HUES64 (cell line): ENCODE data around the gene ABHD11.

Experiments used
- H3K27ac ChIP-seq: 2 replicates; pipeline ENCODE4 v1.7.0; 2013; ENCODE audit warnings: low read depth, low read length, inconsistent platforms
- H3K27me3 ChIP-seq: 2 replicates; pipeline ENCODE4 v1.6.1; 2013; ENCODE audit warnings: mild to moderate bottlenecking, low read length; ENCODE audit not compliant: insufficient read depth
- H3K36me3 ChIP-seq: 2 replicates; pipeline ENCODE4 v1.6.1; 2013; ENCODE audit warnings: mild to moderate bottlenecking, low read length; ENCODE audit not compliant: insufficient read depth
- H3K4me1 ChIP-seq: 2 replicates; pipeline ENCODE4 v1.6.1; 2013; ENCODE audit warnings: mild to moderate bottlenecking, low read length, moderate library complexity; ENCODE audit not compliant: insufficient read depth
- H3K4me3 ChIP-seq: 2 replicates; pipeline ENCODE4 v1.5.1; 2013; ENCODE audit warnings: mild to moderate bottlenecking, low read length, moderate library complexity
- H3K9ac ChIP-seq: 2 replicates; pipeline ENCODE4 v1.6.1; 2013; ENCODE audit warnings: mild to moderate bottlenecking, low read depth, low read length
- H3K9me3 ChIP-seq: 2 replicates; pipeline ENCODE4 v1.6.1; 2013; ENCODE audit warnings: low read depth, low read length; ENCODE audit not compliant: insufficient read depth
- WGBS: fragments of 150-250, 120-280 bp; methylation state at CpG from one replicate; pipeline ENCODE4 v1.1.7; 2013; ENCODE audit warnings: missing lambda C conversion rate; 5-methylcytosine and 5-hydroxymethylcytosine counted together

Gene ABHD11

DNA sequence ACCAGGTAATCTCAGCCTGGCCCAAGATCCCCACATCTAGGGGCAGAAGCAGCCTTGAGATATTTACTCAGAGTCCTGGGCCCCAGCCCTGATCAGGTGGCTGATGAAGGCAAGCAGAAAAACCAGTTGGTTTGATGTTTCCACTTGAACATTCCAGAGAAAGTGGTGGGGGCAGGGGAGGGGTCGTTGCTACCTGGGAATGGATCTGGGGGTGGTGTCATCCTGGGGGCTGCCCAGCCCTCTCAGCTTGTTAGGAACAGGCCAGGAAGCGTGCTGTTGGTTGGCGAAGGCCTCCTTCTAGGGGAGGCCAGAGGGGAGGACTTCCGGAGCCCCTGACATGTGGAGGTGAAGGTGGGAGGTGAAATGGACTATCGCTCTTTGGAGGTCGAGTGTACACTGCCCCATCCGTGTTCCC lies 3.7 kb upstream of the ABHD11 start:
- peak overlapping the region; percentile 81 for H3K9ac ChIP-seq
- peaks cover 34% of the 10 kb centered on the region for H3K4me1 ChIP-seq
- no peaks in the 10 kb centered on the region for H3K9me3 ChIP-seq
- H3K36me3 ChIP-seq, result peaks cover under 1% of the 10 kb centered on the region
- WGBS, result 39% methylated on average over 7 of the region's 7 CpGs
- H3K27ac ChIP-seq, result peak overlapping the region; percentile 79
- H3K4me3 ChIP-seq, result peak overlapping the region; percentile 39
- peaks cover 4% of the 10 kb centered on the region; the same call in 1 of the 2 replicates for H3K27me3 ChIP-seq

DNA sequence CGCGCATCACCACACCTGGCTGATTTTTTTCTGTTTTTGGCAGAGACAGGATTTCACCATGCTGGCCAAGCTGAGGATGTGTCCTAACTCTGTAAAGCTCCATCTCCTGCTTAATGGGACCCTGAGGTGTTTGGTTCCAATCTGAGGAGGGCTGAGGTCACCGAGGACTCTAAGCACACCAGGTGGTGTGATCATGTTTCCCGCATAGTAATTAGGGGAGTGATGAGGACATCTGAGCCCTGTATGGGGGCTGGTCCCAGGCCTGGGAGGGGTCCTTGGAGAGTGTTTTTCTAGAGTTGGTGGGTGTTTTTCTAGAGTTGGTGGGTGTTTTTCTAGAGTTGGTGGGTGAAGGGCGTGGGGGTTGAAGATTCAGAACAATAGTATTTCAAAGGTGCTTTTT lies 3.0 kb upstream of the ABHD11 start:
- H3K36me3 ChIP-seq, result peaks cover 8% of the 10 kb centered on the region
- peak overlapping the region; percentile 79; the same call in 1 of the 2 replicates for H3K27ac ChIP-seq
- H3K9me3 ChIP-seq, result no peaks in the 10 kb centered on the region
- peaks cover 34% of the 10 kb centered on the region for H3K4me1 ChIP-seq
- H3K9ac ChIP-seq, result no peak overlapping the region; the same call in 1 of the 2 replicates
- H3K4me3 ChIP-seq, result no peak overlapping the region; the same call in 1 of the 2 replicates
- 49% methylated on average over 5 of the region's 5 CpGs for WGBS
- H3K27me3 ChIP-seq, result peaks cover 4% of the 10 kb centered on the region; the same call in 1 of the 2 replicates

DNA sequence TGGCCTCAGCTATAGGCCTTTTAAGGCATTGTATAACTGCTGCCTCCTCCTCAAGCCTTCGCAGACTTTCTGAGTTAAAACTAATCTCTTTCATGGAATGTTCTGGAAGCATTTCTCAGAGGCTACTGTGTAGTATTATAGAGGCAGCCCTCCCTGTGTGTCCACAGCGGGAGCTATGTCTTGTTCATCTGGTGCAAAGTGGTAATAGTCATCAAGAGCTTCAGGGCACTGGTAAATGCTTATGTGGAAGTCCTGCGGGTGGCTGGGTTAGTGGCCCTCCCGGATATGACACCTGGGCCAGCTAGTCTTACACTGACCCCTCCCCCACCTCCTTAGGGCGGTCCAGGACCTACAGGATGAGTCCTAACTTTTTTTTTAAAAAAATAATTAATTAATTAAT lies 2.2 kb upstream of the ABHD11 start:
- H3K9ac ChIP-seq, result no peak overlapping the region
- no peaks in the 10 kb centered on the region for H3K9me3 ChIP-seq
- no peak overlapping the region for H3K4me3 ChIP-seq
- 78% methylated on average over 4 of the region's 5 CpGs for WGBS
- H3K27me3 ChIP-seq, result peaks cover 4% of the 10 kb centered on the region; the same call in 1 of the 2 replicates
- peaks cover 34% of the 10 kb centered on the region for H3K4me1 ChIP-seq
- peak overlapping the region; percentile 28; the same call in 1 of the 2 replicates for H3K27ac ChIP-seq
- H3K36me3 ChIP-seq, result peaks cover 14% of the 10 kb centered on the region

DNA sequence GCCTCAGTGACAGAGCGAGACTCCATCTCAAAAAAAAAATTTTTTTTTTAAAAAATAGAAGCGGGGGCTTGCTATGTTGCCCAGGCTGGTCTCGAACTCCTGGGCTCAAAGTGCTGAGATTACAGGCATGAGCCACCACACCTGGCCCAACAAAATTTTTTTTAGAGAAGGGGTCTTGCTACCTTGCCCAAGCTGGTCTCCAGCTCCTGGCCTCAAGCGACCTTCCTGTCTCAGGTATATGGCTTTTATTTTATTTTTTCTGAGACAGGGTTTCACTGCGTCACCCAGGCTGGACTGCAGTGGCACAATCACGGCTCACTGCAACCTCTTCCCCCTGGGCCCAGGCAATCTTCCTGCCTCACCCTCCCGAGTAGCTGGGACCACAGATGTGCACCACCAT lies 1.6 kb upstream of the ABHD11 start:
- no peak overlapping the region for H3K9ac ChIP-seq

DNA sequence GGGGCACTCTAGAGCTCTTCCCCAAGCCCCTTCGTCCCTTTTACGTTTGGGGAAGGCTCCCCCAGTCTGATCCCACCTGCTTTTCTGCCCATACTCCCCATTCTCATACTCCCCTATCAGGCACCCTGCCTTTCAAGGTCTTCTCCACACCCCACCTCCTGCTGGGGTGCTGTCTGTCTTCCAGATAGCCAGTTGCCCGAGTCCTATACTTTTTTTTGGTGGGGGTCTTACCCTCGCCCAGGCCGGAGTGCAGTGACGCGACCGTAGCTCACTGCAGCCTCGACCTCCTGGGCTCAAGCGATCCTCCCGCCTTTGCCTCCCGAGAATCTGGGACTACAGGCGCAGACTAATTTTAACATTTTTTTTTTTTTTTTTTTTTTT lies 775 bp upstream of the ABHD11 start:
- Histone ChIP-seq H3K4me1 (peaks cover 34% of the 10 kb centered on the region), H3K27ac (peak overlapping the region; percentile 91)

More for the DNA sequence above, 1.6 kb upstream of the ABHD11 start:
- peaks cover 34% of the 10 kb centered on the region for H3K4me1 ChIP-seq
- H3K27ac ChIP-seq, result no peak overlapping the region; the same call in 1 of the 2 replicates
- H3K4me3 ChIP-seq, result no peak overlapping the region
- peaks cover 15% of the 10 kb centered on the region for H3K36me3 ChIP-seq
- peaks cover 4% of the 10 kb centered on the region; the same call in 1 of the 2 replicates for H3K27me3 ChIP-seq
- 96% methylated on average over 7 of the region's 7 CpGs for WGBS
- no peaks in the 10 kb centered on the region for H3K9me3 ChIP-seq

DNA sequence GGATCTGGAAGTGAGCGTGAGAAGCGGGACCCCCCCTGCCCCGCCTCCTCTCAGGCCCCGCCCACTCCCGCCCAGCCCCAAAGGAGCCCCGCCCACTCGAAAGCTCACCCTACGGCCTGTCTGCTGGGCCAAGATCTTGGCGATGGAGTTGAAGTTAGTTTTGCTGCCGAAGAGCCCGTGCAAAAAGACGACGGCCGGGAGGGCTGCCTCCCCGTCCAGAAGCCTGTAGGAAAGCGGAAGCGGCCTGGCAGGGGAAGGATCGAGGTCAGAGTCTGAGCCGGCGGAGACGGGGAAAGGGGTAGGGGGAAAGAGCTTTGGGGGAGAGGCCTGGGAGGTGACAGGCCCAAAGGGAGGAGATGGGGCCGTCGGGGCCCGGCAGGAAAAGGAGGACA lies 386 bp downstream of the ABHD11 start:
- H3K4me1 ChIP-seq, result peaks cover 24% of the 10 kb centered on the region
- H3K36me3 ChIP-seq, result peaks cover 15% of the 10 kb centered on the region
- peak overlapping the region; percentile 74 for H3K9ac ChIP-seq
- WGBS, result 2% methylated on average over 21 of the region's 24 CpGs
- H3K27me3 ChIP-seq, result peaks cover 4% of the 10 kb centered on the region; the same call in 1 of the 2 replicates
- H3K4me3 ChIP-seq, result peak overlapping the region; percentile 87
- H3K9me3 ChIP-seq, result no peaks in the 10 kb centered on the region
- H3K27ac ChIP-seq, result peak overlapping the region; percentile 85

More for the DNA sequence above, 775 bp upstream of the ABHD11 start:
- H3K9me3 ChIP-seq, result no peaks in the 10 kb centered on the region
- WGBS, result 52% methylated on average over 12 of the region's 13 CpGs
- H3K27me3 ChIP-seq, result peaks cover 4% of the 10 kb centered on the region; the same call in 1 of the 2 replicates
- peaks cover 15% of the 10 kb centered on the region for H3K36me3 ChIP-seq
- H3K4me3 ChIP-seq, result peak overlapping the region; percentile 87
- H3K9ac ChIP-seq, result peak overlapping the region; percentile 73

DNA sequence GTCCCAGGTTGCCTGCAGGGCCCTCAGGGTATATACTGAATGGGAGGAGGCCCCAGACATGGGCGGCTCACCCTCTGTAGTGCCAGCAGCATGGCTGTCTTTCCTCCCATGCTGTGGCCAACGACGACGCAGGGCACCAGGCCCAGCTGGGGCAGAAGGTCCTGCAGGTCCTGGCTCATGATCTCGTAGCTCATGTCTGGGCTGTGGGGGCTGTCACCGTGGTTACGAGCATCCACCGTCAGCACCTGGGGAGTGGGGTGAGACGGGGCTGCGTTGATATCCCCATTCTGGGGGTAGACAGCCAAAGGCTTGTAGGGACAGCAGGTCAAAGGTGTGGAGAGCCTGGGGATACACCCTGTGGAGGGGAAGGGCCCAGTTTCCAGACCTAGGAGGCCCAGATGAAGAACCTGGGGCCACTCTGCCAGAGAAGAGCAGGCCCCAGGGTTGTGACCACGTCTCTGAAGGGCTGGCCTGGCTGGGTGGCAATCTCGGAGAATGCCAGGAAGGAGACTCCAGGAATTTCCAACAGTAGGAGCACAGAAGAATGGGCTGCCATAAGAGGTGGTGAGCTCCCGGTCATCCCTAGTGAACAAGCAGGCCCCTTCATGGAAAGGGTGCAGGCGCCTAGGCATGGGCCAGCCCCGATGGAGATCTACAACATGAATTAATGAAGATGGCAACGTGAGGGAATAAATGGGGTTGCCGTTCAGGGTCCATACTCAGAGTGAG lies 947 bp downstream of the ABHD11 start:
- peak overlapping the region; percentile 87 for H3K4me3 ChIP-seq
- H3K4me1 ChIP-seq, result peaks cover 22% of the 10 kb centered on the region
- H3K36me3 ChIP-seq, result peaks cover 15% of the 10 kb centered on the region
- H3K27ac ChIP-seq, result no peak overlapping the region
- 78% methylated on average over 17 of the region's 17 CpGs for WGBS
- H3K9ac ChIP-seq, result no peak overlapping the region
- no peaks in the 10 kb centered on the region for H3K9me3 ChIP-seq
- peaks cover 4% of the 10 kb centered on the region; the same call in 1 of the 2 replicates for H3K27me3 ChIP-seq

DNA sequence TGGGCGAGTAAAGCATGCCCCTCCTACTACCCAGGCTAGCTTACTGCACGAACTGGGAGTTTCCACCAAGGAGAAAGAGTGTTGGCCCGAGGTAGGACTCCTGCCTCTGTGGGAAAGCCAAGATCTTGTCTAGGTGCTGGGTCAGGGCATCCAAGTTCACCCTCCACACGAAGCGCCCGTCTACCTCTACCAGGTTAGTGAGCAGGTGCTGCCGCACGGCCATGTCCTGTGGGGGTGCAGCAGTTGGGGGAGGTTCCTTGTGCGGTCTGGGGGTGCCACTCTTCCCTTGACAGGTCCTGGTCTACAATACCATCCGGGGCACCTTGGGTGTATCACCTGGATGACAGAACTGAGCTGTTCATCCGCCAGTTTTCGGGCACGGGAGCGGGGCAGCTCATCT lies 1.7 kb downstream of the ABHD11 start:
- peaks cover 14% of the 10 kb centered on the region for H3K4me1 ChIP-seq
- H3K4me3 ChIP-seq, result no peak overlapping the region
- WGBS, result 93% methylated on average over 14 of the region's 14 CpGs
- H3K9ac ChIP-seq, result no peak overlapping the region
- no peaks in the 10 kb centered on the region for H3K9me3 ChIP-seq
- H3K36me3 ChIP-seq, result peaks cover 15% of the 10 kb centered on the region
- H3K27me3 ChIP-seq, result peaks cover 4% of the 10 kb centered on the region; the same call in 1 of the 2 replicates
- no peak overlapping the region for H3K27ac ChIP-seq

DNA sequence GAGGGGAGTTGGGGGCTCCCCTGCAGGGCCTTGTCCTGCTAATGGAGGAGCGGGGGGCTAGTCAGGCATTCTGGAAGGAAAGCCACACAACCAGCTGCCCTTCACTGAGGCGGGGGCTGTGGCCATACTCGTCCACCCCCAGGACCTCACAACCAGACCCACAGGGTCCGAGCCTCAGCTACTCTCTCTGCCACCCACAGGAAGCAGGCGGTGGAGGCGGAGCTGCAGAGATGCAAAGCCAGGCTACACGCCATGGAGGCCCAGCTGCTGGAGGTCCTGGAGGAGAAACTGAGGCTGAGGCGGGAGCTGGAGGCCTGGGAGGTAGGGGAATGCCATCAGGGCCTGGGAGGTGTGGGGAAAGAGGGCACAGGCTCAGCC lies 3.1 kb downstream of the ABHD11 start:
- 95% methylated on average over 8 of the region's 8 CpGs for WGBS
- H3K27ac ChIP-seq, result no peak overlapping the region; the same call in 1 of the 2 replicates

DNA sequence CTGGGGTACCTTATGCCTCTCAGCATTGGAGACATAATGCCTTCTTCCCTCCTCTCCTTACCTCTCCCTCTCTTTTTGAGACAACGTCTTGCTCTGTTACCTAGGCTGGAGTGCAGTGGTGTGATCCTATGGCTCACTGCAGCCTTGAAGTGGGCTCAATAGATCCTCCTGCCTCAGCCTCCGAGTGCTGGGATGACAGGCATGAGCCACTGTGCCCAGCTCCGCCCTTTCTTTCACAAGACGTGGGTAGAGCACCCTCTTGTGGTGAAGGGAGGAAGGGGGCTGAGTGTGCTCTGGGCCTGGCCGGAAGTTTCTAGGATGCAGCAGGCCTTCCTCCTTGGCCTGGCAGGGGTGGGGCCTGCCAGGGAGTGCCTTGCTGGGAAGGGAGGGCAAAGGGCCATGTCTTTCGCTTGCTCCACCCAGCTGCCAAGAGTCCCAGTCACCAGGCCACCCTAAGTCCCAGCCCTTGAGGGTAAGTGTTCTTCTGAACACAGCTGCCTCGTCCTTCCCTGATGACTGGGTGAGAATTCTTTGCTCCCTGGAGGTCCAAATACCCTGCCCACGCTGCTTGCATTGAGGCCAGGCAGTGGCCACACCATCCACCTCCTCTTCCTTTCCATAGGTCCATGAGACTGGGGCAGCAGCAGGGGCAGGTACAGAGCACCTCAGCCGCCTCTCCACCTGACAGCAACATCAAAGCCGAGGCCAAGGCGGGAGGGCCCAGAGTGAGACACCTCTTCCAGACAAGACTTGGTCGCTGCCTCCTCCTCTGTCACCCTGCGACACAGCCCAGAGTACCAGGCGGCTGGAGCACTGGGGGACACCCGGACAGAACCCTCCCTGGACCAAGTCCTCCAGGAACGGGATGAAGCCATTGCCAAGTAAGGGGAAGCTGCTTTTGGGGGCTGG lies 3.7 kb downstream of the ABHD11 start:
- Histone ChIP-seq H3K4me3 (no peak overlapping the region), H3K9me3 (no peaks in the 10 kb centered on the region), H3K9ac (no peak overlapping the region), H3K27me3 (no peaks in the 10 kb centered on the region; the same call in 1 of the 2 replicates), H3K27ac (peak overlapping the region; percentile 1; the same call in 1 of the 2 replicates), H3K4me1 (no peaks in the 10 kb centered on the region), H3K36me3 (peaks cover 15% of the 10 kb centered on the region)
- WGBS, result 73% methylated on average over 16 of the region's 16 CpGs

More for the DNA sequence above, 3.1 kb downstream of the ABHD11 start:
- Histone ChIP-seq H3K4me1 (peaks cover 3% of the 10 kb centered on the region), H3K36me3 (peaks cover 15% of the 10 kb centered on the region), H3K9ac (no peak overlapping the region), H3K27me3 (peaks cover 4% of the 10 kb centered on the region; the same call in 1 of the 2 replicates), H3K9me3 (no peaks in the 10 kb centered on the region), H3K4me3 (no peak overlapping the region)

DNA sequence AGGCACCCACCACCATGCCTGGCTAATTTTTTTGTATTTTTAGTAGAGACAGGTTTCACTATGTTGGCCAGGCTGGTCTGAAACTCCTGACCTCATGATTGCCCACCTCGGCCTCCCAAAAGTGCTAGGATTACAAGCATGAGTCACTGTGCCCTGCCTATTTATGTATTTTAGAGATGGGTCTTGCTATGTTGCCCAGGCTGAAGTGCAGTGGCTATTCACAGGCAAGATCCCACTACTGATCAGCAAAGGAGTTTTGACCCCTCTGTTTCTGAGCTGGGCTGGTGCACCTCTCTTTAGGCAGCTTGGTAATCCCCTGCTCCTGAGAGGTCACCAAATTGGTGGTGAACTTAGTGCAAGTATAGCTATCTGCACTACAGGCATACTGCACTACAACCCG lies 6.2 kb downstream of the ABHD11 start:
- WGBS, result 97% methylated on average over 2 of the region's 2 CpGs

More for the DNA sequence above, 6.2 kb downstream of the ABHD11 start:
- no peak overlapping the region for H3K27ac ChIP-seq
- H3K4me1 ChIP-seq, result no peaks in the 10 kb centered on the region
- peaks cover 15% of the 10 kb centered on the region for H3K36me3 ChIP-seq
- no peaks in the 10 kb centered on the region for H3K27me3 ChIP-seq
- no peaks in the 10 kb centered on the region for H3K9me3 ChIP-seq
- H3K4me3 ChIP-seq, result no peak overlapping the region
- no peak overlapping the region for H3K9ac ChIP-seq
